ENCODE results near the gene HCRTR1.

The HCRTR1 gene

DNA sequence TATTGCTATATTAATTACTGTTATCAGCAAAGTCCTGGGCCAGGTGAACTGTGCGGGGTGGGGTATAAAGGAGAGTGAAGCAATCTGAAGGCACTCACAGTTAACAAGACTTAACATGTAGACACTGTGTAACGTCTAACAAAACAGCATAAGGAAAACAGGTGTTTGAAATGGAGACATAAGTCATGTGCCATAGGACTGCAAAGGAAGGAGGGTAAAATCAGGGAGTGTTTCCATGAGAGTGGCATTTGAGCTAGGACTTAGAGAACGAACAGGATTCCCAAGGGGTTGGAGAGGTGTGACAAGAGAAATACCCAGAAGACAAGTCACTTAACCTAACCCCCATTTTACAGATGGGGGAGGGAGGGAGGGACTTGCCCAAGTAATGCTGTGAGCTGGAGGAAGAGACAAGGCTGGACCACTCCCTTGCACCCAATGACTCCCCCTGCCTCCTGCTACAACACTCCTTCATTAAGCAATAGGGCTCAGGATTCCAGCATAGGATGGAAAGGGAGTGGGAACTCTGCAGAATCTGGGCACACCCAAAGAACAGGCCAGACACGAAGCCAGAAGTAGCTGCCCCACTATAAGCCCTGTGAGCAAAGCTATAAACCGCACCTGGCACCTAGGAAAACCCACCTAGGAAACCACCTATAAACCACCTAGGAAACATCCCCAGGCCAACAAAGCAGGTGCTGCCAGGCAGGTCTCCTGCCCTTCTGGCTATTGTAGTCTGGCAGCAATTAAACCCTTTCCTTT lies 20.6 kb downstream of the HCRTR1 start:
- TF ChIP-seq FOXM1 (IDR thresholded peaks at IDR 0.05; ENCODE audit: borderline replicate concordance, low read depth), result no peak
- TF ChIP-seq TAF1 (IDR thresholded peaks at IDR 0.05; ENCODE audit: low read depth), result no peak
- TF ChIP-seq TCF12 (IDR thresholded peaks at IDR 0.05; ENCODE audit: low read depth), result no peak
- TF ChIP-seq CEBPB (IDR thresholded peaks at IDR 0.05), result no peak
- TF ChIP-seq, protein P1, sequence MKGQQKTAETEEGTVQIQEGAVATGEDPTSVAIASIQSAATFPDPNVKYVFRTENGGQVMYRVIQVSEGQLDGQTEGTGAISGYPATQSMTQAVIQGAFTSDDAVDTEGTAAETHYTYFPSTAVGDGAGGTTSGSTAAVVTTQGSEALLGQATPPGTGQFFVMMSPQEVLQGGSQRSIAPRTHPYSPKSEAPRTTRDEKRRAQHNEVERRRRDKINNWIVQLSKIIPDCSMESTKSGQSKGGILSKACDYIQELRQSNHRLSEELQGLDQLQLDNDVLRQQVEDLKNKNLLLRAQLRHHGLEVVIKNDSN (IDR thresholded peaks at IDR 0.05), result no peak
- TF ChIP-seq, protein P2, sequence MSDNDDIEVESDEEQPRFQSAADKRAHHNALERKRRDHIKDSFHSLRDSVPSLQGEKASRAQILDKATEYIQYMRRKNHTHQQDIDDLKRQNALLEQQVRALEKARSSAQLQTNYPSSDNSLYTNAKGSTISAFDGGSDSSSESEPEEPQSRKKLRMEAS (IDR thresholded peaks at IDR 0.05), result no peak
- TF ChIP-seq NFIC (IDR thresholded peaks at IDR 0.05), result no peak
- TF ChIP-seq EGR1 (IDR thresholded peaks at IDR 0.05), result no peak
- no peak for TF ChIP-seq YY1 (IDR thresholded peaks at IDR 0.05; ENCODE audit: low read depth)
- no peak for TF ChIP-seq RAD21 (IDR thresholded peaks at IDR 0.05; ENCODE audit: low read depth)
- TF ChIP-seq ZBTB7A (IDR thresholded peaks at IDR 0.05; ENCODE audit: low read depth), result no peak
- no peak for TF ChIP-seq TEAD4 (IDR thresholded peaks at IDR 0.05)
- TF ChIP-seq EP300 (IDR thresholded peaks at IDR 0.05; ENCODE audit: borderline replicate concordance), result no peak
- TF ChIP-seq, protein P3, sequence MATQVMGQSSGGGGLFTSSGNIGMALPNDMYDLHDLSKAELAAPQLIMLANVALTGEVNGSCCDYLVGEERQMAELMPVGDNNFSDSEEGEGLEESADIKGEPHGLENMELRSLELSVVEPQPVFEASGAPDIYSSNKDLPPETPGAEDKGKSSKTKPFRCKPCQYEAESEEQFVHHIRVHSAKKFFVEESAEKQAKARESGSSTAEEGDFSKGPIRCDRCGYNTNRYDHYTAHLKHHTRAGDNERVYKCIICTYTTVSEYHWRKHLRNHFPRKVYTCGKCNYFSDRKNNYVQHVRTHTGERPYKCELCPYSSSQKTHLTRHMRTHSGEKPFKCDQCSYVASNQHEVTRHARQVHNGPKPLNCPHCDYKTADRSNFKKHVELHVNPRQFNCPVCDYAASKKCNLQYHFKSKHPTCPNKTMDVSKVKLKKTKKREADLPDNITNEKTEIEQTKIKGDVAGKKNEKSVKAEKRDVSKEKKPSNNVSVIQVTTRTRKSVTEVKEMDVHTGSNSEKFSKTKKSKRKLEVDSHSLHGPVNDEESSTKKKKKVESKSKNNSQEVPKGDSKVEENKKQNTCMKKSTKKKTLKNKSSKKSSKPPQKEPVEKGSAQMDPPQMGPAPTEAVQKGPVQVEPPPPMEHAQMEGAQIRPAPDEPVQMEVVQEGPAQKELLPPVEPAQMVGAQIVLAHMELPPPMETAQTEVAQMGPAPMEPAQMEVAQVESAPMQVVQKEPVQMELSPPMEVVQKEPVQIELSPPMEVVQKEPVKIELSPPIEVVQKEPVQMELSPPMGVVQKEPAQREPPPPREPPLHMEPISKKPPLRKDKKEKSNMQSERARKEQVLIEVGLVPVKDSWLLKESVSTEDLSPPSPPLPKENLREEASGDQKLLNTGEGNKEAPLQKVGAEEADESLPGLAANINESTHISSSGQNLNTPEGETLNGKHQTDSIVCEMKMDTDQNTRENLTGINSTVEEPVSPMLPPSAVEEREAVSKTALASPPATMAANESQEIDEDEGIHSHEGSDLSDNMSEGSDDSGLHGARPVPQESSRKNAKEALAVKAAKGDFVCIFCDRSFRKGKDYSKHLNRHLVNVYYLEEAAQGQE (IDR thresholded peaks at IDR 0.05; ENCODE audit: low read depth), result no peak
- no peak for TF ChIP-seq CREB1 (IDR thresholded peaks at IDR 0.05; ENCODE audit: low read depth)

DNA sequence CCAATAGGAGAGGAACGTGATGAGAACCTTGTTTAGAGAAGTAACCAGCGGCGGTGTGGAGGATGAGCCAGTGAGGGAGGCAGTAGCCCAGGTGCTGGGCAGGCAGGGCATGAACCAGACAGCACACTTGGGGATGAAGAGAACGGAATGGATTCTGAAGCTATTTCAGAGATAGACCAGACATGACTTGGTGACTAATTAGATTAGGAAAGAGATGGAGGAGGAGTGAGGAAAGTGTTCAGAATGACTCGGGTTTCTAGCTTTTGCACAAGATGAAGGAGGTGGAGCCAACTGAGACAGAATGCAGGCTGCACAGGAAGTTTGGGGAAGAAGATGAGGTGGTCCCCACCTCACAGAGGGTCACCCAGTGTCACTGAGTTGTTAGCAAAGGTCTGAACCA lies 22.1 kb downstream of the HCRTR1 start:
- TF ChIP-seq, protein P1 (IDR thresholded peaks at IDR 0.05), result no peak
- TF ChIP-seq YY1 (IDR thresholded peaks at IDR 0.05; ENCODE audit: low read depth), result no peak
- TF ChIP-seq CEBPB (IDR thresholded peaks at IDR 0.05), result no peak
- no peak for TF ChIP-seq CREB1 (IDR thresholded peaks at IDR 0.05; ENCODE audit: low read depth)
- TF ChIP-seq, protein P3 (IDR thresholded peaks at IDR 0.05; ENCODE audit: low read depth), result no peak
- TF ChIP-seq TEAD4 (IDR thresholded peaks at IDR 0.05), result no peak
- TF ChIP-seq FOXM1 (IDR thresholded peaks at IDR 0.05; ENCODE audit: borderline replicate concordance, low read depth), result no peak
- TF ChIP-seq, protein P2 (IDR thresholded peaks at IDR 0.05), result no peak
- TF ChIP-seq TCF12 (IDR thresholded peaks at IDR 0.05; ENCODE audit: low read depth), result no peak
- TF ChIP-seq NFIC (IDR thresholded peaks at IDR 0.05), result no peak
- no peak for TF ChIP-seq ZBTB7A (IDR thresholded peaks at IDR 0.05; ENCODE audit: low read depth)
- no peak for TF ChIP-seq EGR1 (IDR thresholded peaks at IDR 0.05)
- no peak for TF ChIP-seq RAD21 (IDR thresholded peaks at IDR 0.05; ENCODE audit: low read depth)
- no peak for TF ChIP-seq EP300 (IDR thresholded peaks at IDR 0.05; ENCODE audit: borderline replicate concordance)

DNA sequence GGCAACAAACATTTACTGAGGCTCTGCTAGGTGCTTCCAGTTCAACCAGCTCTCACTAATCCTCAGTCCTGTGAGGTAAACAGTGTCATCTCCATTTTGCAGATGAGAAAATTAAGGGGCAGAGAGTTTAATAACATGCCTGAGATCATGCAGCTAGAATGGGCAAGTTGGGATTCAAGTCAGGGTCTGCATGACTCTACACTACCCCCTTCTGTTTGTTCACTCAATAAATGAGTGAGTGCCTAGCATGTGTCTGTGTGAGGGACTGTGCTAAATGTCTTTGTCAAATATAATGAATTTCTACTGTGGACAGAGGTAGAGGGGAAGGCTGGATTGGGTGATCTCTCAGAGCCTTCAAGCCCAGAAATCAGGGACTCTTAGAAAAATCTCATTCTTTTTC lies 22.7 kb downstream of the HCRTR1 start:
- TF ChIP-seq TEAD4 (IDR thresholded peaks at IDR 0.05), result no peak
- TF ChIP-seq RAD21 (IDR thresholded peaks at IDR 0.05; ENCODE audit: low read depth), result no peak
- no peak for TF ChIP-seq CREB1 (IDR thresholded peaks at IDR 0.05; ENCODE audit: low read depth)
- TF ChIP-seq, protein P2 (IDR thresholded peaks at IDR 0.05), result no peak
- TF ChIP-seq ZBTB7A (IDR thresholded peaks at IDR 0.05; ENCODE audit: low read depth), result no peak
- TF ChIP-seq, protein P1 (IDR thresholded peaks at IDR 0.05), result no peak
- no peak for TF ChIP-seq NFIC (IDR thresholded peaks at IDR 0.05)
- TF ChIP-seq CEBPB (IDR thresholded peaks at IDR 0.05), result no peak
- no peak for TF ChIP-seq FOXM1 (IDR thresholded peaks at IDR 0.05; ENCODE audit: borderline replicate concordance, low read depth)
- TF ChIP-seq EGR1 (IDR thresholded peaks at IDR 0.05), result no peak
- no peak for TF ChIP-seq TCF12 (IDR thresholded peaks at IDR 0.05; ENCODE audit: low read depth)
- no peak for TF ChIP-seq TAF1 (IDR thresholded peaks at IDR 0.05; ENCODE audit: low read depth)
- TF ChIP-seq YY1 (IDR thresholded peaks at IDR 0.05; ENCODE audit: low read depth), result no peak
- TF ChIP-seq, protein P3 (IDR thresholded peaks at IDR 0.05; ENCODE audit: low read depth), result no peak
- no peak for TF ChIP-seq EP300 (IDR thresholded peaks at IDR 0.05; ENCODE audit: borderline replicate concordance)
